PFSK-1 (cell line): ENCODE data around the gene NFAT5.

ENCODE experiments used
- FOXP2 ChIP-seq: optimal IDR thresholded peaks from 2 replicates; pipeline ENCODE3; 2011; ENCODE audit warnings: borderline replicate concordance, control low read depth, inconsistent platforms; ENCODE audit not compliant: insufficient read depth; ENCODE audit errors: extremely low read length, extremely low read depth
- POLR2AphosphoS5 ChIP-seq: IDR thresholded peaks from 2 replicates; pipeline ENCODE4 v1.6.1; 2012; ENCODE audit warnings: low read depth, mild to moderate bottlenecking, control low read depth, low read length, moderate library complexity
- REST ChIP-seq, 2 experiments: IDR thresholded peaks; 2 replicates each; pipeline versions ENCODE4 v1.6.1 to v1.8.0; 2011 to 2012; ENCODE audit warnings: low read depth in 2 of 2, low read length in 2 of 2, control low read depth in 1 of 2, inconsistent platforms in 1 of 2, mild to moderate bottlenecking in 1 of 2, moderate library complexity in 1 of 2; ENCODE audit not compliant: insufficient read depth in 1 of 2
- TAF1 ChIP-seq: IDR thresholded peaks from 2 replicates; pipeline ENCODE4 v1.6.1; 2012; ENCODE audit warnings: low read length, control low read depth, borderline replicate concordance; ENCODE audit not compliant: insufficient read depth

GRCh38 chr16:69532641-69533455 is 32.9 kb upstream of the NFAT5 start:
- TF ChIP-seq POLR2AphosphoS5 = no peak
- TF ChIP-seq FOXP2 = no peak
- TF ChIP-seq TAF1 = no peak
- TF ChIP-seq REST (IDR thresholded peaks at IDR 0.05; ENCODE audit: insufficient read depth in 1 of 2, low read depth in 2 of 2, low read length in 2 of 2) = no peak
